Fibroblast of skin of left quadriceps (primary cell): ENCODE measurements around the gene AUTS2.

Experiments used
- DNase-seq, 2 experiments: peaks; one replicate each; pipeline ENCODE4 v3.0.0-alpha.2; 2013; ENCODE audit warnings: low read depth in 2 of 2

The AUTS2 gene

DNA sequence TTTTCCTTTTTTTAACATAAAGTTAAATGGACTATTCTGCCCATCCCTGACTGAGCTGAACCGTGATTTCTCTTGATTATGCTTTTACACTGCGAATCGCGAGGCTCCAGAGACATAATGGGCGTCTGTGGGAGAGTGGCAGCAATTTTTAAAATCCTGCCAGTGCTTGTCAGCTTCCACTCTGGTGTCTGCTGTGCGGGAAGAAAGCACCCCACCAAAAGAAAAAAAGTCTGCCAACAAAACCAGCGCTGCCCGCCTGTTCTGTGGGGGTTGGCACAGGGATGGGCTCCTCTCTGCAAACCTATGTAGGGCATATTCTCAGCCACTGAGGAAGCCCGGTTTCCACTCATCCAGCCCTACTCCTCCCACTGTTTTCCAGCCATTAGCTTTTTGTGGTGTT is 941.3 kb downstream of the AUTS2 start:
- DNase-seq, result no peak

DNA sequence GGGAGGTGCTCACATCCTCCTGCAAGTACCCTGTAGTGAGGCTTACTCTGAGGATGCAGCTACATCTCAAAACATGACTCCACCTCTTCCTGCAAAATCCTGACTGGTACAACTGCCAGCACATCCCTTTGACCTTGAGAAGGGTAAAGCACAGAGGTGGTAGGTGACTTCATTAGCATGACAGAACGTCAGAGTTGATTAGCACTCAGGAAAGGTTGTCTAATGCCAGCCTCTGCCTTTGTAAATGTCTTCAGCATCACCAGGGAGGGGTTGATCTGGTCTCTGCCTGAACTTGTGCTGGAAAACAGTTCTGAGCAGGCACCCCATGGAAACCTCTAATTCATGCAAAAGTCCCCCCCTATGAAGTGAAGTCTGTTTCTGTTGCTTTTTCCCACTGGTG is 942.4 kb downstream of the AUTS2 start:
- DNase-seq, result no peak

DNA sequence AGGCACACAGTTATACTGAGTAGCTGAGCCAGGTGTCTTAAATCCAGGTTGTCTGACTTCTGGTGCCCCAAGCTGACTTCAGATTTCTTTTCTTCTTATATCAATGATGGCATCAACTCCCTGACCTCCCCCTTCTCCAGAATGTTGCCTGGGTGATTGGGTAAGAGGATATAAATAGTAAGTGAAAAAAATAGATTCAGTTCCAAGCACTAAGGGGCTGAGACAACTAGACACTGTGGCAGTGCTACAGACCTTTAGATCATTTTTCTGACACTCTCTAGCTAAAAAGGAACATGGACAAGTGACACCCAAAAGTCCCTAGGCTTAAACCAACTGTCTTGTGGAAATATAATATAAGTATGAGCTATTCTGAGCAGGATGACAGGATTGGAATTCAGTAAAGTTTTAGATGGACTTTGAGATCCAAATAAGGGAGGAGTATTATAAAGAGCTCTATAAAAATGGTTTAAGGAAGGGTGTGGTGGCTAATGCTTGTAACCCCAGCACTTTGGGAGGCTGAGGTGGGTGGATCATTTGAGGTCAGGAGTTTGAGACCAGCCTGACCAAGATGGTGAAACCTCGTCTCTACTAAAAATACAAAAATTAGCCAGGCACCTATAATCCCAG is 944.6 kb downstream of the AUTS2 start:
- DNase-seq, result peak in 1 of 2 experiments; percentile 6

- no peak for DNase-seq
Observed at GRCh38 chr7:70544016-70544415, 945.7 kb downstream of the AUTS2 start.

GRCh38 chr7:70545214-70545613 is 946.9 kb downstream of the AUTS2 start:
- no peak for DNase-seq

GRCh38 chr7:70552141-70552540 is 953.9 kb downstream of the AUTS2 start:
- no peak for DNase-seq

DNA sequence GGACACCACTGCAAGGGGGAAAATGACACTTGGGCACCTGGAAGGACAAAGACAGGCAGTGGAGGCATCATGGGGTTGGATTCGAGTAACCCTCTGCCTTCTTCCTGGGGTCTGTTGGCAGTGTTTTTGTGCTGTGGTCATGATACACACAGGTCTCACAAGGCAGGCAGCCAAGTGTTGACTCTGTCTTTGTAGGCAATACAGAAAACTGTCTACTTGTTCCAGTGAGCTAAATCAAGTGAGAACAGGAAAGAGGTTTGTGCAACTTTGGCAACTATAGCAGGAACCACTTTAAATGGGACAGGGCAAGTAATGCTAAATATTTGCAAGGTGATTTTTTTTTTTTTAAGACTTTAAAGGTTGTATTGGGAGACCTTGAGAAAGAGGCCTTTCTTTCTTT is 955.1 kb downstream of the AUTS2 start:
- no peak for DNase-seq

GRCh38 chr7:70554646-70555045 is 956.4 kb downstream of the AUTS2 start:
- no peak for DNase-seq

DNA sequence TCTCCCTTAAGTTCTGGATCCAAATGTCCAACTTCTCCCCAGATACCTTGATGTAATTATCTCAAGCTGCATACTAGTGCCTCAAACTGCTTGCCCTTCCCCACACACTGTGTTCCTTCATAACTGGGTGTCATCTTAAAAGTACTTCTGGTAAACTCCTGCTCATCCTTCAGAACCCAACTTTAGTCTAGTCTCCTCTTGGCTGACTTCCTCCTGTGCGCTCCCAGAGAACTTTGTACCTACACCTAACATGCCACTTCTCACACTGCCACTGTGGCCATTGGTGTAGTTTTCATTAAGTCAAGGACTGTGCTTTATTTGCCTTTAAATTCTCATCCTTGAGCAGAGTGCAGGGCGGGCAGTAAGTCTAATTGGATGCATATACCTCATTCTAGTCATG is 958.5 kb downstream of the AUTS2 start:
- no peak for DNase-seq

GRCh38 chr7:70557338-70557737 is 959.1 kb downstream of the AUTS2 start:
- no peak for DNase-seq

- no peak for DNase-seq
Observed at GRCh38 chr7:70559815-70560214, 961.5 kb downstream of the AUTS2 start.

DNA sequence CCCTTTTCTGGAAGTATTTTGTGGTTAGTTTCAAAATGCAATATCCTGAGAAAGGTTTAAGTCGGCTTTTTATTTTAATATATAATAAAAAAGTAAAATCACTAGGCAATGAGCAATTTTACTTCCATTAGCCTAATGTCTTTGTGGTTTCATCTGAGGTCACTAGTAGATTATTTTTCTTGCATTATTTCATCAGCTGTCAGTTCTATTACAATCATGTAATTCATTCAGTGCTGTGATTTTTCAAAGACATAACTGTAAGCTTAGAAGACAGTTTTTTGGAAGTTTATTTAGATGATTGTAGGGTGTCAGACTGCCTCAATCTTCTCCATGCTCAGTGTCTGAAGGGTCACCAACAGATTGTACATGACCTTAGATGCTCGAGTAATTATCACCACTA is 965.7 kb downstream of the AUTS2 start:
- DNase-seq, result no peak

- DNase-seq, result no peak
Observed at GRCh38 chr7:70565721-70566370, 967.6 kb downstream of the AUTS2 start.

DNA sequence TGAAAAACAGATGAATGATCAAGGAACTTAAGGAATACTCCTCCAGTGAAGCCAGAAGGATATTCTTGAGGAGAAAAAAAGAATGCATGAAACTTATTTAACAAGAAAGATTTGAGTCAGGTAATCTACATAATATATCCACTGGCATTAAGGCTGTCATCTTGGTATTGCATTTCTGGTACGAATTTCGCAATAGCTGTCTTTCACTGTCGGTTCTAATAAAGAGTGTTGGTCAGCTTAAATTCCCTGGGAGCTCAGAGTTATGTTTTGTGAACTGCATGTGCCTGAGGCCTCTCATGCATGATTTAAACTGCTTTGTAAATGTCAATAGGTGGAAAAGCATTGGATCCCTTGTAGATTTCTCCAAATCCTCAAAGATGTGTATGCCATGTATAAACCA is 968.4 kb downstream of the AUTS2 start:
- peak in 1 of 2 experiments; percentile 32 for DNase-seq

GRCh38 chr7:70568674-70569334 is 970.5 kb downstream of the AUTS2 start:
- no peak for DNase-seq

GRCh38 chr7:70569335-70569819 is 971.1 kb downstream of the AUTS2 start:
- DNase-seq, result no peak

GRCh38 chr7:70570029-70570428 is 971.8 kb downstream of the AUTS2 start:
- no peak for DNase-seq

GRCh38 chr7:70570961-70571360 is 972.7 kb downstream of the AUTS2 start:
- no peak for DNase-seq

GRCh38 chr7:70571403-70571934 is 973.2 kb downstream of the AUTS2 start:
- peak; percentile 43 to 46 for DNase-seq

GRCh38 chr7:70571961-70572360 is 973.7 kb downstream of the AUTS2 start:
- DNase-seq, result no peak

- DNase-seq, result no peak
Observed at GRCh38 chr7:70572571-70572970, 974.3 kb downstream of the AUTS2 start.

DNA sequence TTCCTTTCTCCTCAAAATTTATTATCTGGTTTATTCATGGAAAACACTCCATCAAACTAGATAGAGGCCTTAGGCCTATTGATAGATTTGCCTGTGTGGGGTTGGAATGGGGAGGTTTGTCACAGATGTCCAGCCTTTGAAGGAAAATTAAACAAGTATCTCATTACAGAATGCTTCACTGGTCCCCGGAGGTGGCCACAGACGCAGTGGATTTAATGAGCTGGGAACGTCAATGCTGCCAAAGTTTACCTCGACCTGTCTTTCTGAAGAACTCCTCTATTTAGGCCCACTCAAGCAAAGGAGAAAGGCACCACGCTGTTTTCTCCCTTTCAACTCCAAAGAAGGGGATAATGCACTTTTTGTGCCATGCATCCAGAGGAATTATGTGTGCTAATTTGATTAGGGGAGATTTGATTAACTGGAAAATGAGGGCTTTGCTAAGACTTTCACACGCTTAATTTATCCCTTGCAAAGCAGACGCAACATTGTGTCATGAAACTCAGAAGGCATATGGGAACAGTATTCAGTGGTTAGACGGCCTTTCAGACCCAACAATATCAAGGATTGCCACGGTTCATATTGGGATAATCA is 974.9 kb downstream of the AUTS2 start:
- DNase-seq, result no peak
